ENCODE results near the gene NEDD4.
A peak's percentile ranks its signal among the peaks of the same experiment; 100 is the strongest.
"Not testable (repeated sequence)": the region's sequence is repeated elsewhere in the genome, so short reads cannot be mapped to it uniquely, and the experiment has no call there.

The NEDD4 gene

DNA sequence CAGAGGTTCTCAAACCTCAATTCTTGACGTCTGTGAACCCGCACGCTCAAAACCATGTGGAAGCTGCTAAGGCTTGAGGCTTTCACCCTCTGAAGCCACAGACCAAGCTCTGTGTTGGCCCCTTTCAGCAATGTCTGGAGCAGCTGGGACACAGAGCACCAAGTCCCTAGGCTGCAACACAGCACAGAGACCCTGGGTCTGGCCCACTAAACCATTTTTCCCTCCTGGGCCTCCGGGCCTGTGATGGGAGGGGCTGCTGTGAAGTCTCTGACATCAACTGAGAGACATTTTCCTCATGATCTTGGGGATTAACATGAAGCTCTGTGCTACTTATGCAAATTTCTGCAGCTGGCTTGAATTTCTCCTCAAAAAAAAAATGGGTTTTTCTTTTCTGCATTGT, 21.3 kb upstream of the NEDD4 start:
- no peak overlapping the region for H3K9ac ChIP-seq
- no peaks in the 10 kb centered on the region for H3K4me1 ChIP-seq
- no peaks in the 10 kb centered on the region for H3K36me3 ChIP-seq
- peaks cover 23 to 39% (median 31%) of the 10 kb centered on the region in 11 experiments for H3K9me3 ChIP-seq (replicated peaks in 1 of 11)
- TF ChIP-seq Cebpa-rat (IDR thresholded peaks at IDR 0.05): no peak
- no peaks in the 10 kb centered on the region for H4K20me1 ChIP-seq
- H3K4me2 ChIP-seq: no peak overlapping the region
- H3K27ac ChIP-seq: no peak overlapping the region
- H3K27me3 ChIP-seq: no peaks in the 10 kb centered on the region
- no peak overlapping the region for H3K4me3 ChIP-seq

DNA sequence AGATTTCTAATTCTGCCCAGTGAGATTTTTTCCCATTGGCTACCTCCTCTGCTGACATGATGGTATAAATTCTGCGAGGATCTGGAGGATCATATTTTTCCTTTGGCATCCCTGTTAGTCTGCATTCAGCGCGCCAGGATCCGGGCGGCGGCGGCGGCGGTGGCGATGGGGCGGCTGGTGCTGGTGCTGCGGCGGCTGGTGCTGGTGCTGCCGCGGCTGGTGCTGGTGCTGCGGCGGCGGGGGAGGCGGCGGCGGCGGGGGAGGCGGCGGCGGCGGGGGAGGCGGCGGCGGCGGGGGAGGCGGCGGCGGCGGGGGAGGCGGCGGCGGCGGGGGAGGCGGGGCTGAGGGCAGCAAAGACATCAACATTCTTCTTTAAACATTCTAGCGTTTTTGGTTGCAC, 13.6 kb upstream of the NEDD4 start:
- not testable (repeated sequence) for H3K27ac ChIP-seq; H3K27me3 ChIP-seq; H4K20me1 ChIP-seq; H3K4me1 ChIP-seq; H3K4me3 ChIP-seq; H3K4me2 ChIP-seq; H3K9me3 ChIP-seq (replicated peaks in 1 of 11); H3K36me3 ChIP-seq; H3K9ac ChIP-seq

DNA sequence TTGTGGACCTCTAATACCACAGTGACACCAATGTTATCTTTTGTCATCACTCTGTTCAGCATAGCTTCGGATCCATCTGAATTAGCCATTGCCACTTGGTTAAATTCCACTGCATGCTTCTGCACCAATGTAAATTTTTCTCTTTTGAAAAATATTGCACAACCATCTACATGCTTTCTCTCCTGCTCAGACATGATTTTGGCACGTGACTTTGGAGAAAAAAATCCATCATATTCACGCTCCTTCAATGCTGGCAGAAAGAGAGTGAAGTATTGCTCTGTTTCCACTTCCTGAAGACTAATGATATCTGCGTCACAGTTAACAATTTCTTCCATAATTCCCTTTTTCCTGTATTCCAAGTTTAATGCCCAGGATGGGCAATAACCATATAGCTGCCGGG, 13.0 kb upstream of the NEDD4 start:
- not testable (repeated sequence) for H3K9me3 ChIP-seq (replicated peaks in 1 of 11); H3K4me3 ChIP-seq; H3K27me3 ChIP-seq; H3K27ac ChIP-seq; H3K36me3 ChIP-seq; H3K9ac ChIP-seq; H4K20me1 ChIP-seq; H3K4me1 ChIP-seq; H3K4me2 ChIP-seq

DNA sequence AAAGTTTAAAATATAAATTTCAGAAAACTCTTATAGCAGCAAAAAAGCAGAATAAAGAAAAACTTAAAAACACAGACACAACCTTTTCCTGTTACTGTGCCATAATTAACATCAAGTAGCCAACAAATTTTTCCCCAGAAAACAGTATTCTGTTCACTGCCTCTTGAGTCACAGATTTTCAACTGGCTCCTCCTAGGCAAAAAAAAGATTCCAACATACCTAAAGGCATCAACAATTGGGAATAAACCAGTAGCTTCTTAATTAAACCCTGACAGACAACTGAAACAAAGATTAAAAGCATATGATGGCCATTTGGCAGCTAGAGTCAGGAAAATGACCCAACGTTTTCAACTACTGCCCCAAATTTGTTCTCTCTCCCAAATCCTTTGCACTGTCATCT, 10.9 kb upstream of the NEDD4 start:
- H3K36me3 ChIP-seq; H3K4me1 ChIP-seq; H3K27ac ChIP-seq; H3K27me3 ChIP-seq; H3K9ac ChIP-seq; H4K20me1 ChIP-seq; H3K9me3 ChIP-seq (replicated peaks in 1 of 11); H3K4me3 ChIP-seq; H3K4me2 ChIP-seq: not testable (repeated sequence)

GRCh38 chr15:56003777-56004176, 10.4 kb upstream of the NEDD4 start:
- not testable (repeated sequence) for H3K9me3 ChIP-seq (replicated peaks in 1 of 11); H3K36me3 ChIP-seq; H3K27ac ChIP-seq; H3K4me3 ChIP-seq; H3K27me3 ChIP-seq; H3K9ac ChIP-seq; H3K4me1 ChIP-seq; H4K20me1 ChIP-seq; H3K4me2 ChIP-seq

DNA sequence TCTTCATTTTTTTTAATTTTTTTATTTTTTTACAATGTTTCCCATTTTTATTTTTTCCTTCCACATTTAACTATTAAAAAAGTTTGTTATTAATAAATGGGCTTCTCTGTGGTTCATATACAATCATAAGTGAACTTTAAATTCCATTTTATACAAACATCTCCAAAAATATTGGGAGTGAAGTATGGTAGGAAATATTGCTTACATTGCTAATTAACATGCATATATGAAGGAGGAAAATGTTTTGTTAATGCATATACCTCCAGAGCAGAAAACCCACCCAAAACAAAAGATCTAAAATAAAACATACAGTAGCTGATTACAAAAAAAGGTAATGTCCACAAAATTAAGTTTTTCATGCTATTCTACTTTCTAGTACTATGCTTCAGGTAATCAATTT, 9.9 kb upstream of the NEDD4 start:
- H3K4me1 ChIP-seq; H3K4me3 ChIP-seq; H3K27ac ChIP-seq; H4K20me1 ChIP-seq; H3K9me3 ChIP-seq (replicated peaks in 1 of 11); H3K36me3 ChIP-seq; H3K9ac ChIP-seq; H3K27me3 ChIP-seq; H3K4me2 ChIP-seq: not testable (repeated sequence)

DNA sequence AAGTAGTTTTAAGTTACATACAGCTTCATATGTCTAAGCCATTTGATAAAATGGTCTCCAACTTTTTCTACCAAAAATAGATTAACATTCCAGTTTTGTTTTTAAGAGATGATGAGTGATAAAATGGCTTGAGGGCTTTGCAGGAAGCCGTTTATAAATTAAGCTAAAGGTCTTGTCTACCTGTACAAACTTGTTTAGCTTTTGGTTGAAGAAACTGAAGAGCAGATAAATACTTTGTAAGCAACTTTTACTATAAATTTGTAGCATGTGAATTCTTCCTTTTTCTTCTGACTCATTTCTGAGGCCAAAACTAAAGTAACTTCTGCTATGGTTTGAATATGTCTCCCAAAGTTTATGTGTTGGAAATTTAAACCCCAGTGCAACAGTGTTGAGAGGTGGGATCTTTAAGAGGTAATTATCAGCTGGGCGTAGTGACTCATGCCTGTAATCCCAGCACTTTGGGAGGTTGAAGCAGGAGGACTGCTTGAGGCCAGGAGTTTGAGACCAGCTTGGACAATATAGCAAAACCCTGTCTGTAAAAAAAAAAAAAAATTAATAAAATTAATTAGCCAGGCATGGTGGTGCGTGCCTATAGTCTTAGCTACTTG, 8.2 kb upstream of the NEDD4 start:
- Histone ChIP-seq H3K27ac (no peak overlapping the region), H3K4me2 (no peak overlapping the region), H3K4me3 (no peak overlapping the region), H3K36me3 (no peaks in the 10 kb centered on the region), H3K9me3 (replicated peaks in 1 of 11) (no peaks in the 10 kb centered on the region), H3K9ac (no peak overlapping the region), H3K27me3 (no peaks in the 10 kb centered on the region), H4K20me1 (no peaks in the 10 kb centered on the region), H3K4me1 (no peaks in the 10 kb centered on the region)
- TF ChIP-seq Cebpa-rat (IDR thresholded peaks at IDR 0.05): no peak

DNA sequence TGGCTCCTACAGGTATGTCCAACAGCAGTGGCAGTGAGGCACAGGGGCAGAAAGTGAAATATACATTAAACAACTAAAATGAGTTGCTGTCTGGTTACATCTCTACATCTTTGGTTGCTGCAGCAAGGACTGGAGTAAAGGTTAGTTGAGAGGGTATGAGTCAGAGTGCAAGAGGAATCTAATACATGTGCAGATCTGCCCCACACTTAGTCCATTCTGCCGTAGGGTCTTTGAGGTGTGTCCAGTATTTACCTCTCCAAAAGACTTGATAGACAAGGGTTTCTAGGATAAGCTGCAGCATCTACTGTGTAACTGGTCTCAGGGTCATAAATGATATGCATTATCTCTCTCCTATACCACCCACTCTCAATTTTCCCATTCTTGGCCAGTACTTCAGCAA, 6.2 kb upstream of the NEDD4 start:
- Histone ChIP-seq H3K27ac (no peak overlapping the region), H3K9ac (no peak overlapping the region), H3K4me3 (no peak overlapping the region), H4K20me1 (no peaks in the 10 kb centered on the region), H3K4me1 (peaks cover 0 to 3% (median 2%) of the 10 kb centered on the region in 10 experiments; a peak in 11 of 20 replicates), H3K9me3 (replicated peaks in 1 of 11) (no peaks in the 10 kb centered on the region), H3K27me3 (no peaks in the 10 kb centered on the region), H3K4me2 (no peak overlapping the region), H3K36me3 (no peaks in the 10 kb centered on the region)
- no peak for TF ChIP-seq Cebpa-rat (IDR thresholded peaks at IDR 0.05)

DNA sequence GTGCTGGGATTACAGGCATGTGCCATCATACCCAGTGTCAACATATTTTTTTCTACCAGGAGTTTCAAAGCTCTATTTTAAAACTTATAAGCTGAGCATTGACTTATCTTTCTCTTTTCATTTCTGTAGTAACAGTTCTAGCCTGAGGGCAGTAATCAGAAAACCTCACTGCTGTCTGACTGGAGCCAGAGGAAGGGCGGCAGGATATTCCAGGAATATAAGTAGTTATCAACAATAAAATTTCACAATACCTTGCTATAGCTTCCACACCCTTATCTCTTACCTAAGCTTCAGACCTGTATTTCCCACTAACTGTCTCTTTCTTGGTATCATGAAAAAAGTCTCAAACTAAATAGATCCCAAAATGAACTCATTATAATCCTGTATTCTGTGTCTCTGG, 5.1 kb upstream of the NEDD4 start:
- H3K4me2 ChIP-seq: no peak overlapping the region
- H3K27ac ChIP-seq: no peak overlapping the region
- no peaks in the 10 kb centered on the region for H3K9me3 ChIP-seq (replicated peaks in 1 of 11)
- H3K4me3 ChIP-seq: no peak overlapping the region
- no peak for TF ChIP-seq Cebpa-rat (IDR thresholded peaks at IDR 0.05)
- H3K27me3 ChIP-seq: no peaks in the 10 kb centered on the region
- H3K36me3 ChIP-seq: no peaks in the 10 kb centered on the region
- no peaks in the 10 kb centered on the region for H4K20me1 ChIP-seq
- no peak overlapping the region for H3K9ac ChIP-seq
- peaks cover 0 to 11% (median 8%) of the 10 kb centered on the region in 10 experiments; a peak in 12 of 20 replicates for H3K4me1 ChIP-seq

DNA sequence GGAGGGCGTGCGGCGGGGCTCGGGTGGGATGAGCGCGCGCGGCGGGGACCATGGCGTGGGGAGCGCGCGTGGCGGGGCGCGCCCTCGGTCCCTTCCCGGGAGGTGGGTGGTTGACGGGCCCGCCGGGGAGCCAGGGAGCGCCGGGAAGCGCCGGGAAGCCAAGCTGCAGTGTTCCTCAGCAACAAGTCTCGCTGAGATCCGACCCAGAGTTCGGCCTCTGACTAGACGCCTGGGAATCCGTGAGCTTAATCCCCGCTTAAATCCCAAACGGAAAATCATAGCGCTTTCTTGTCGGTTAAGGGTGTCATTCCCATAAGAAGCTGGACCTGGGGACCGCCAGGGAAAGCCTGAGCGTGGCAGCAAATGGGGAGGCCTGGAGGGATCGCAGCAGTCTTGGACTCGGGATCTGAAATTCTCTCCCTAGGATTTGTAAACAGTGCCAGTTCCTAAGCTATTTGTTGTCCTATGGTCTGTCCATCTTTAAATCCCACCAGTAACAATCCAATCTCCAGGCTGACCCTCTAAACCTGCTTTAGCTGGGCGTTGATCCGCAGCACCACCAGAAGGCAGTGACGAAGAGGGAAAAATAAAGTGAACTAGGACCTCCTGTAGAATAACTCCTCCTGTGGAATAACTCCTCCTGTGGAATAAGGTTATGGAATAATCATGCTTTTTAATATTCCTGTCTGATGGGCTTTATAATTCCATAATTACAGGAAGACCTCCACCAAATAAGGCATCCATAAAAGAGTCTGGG, 570 bp upstream of the NEDD4 start:
- Histone ChIP-seq H3K27me3 (no peaks in the 10 kb centered on the region), H3K9me3 (replicated peaks in 1 of 11) (no peaks in the 10 kb centered on the region), H3K4me1 (peaks cover 22 to 34% (median 28%) of the 10 kb centered on the region in 10 experiments), H3K4me2 (peak overlapping the region; percentile 71 to 92 (median 85)), H3K4me3 (peak overlapping the region; percentile 74 to 97 (median 85)), H3K27ac (peak overlapping the region in 10 of 11 experiments; percentile 79 to 89 (median 85); a peak in 19 of 22 replicates), H4K20me1 (peaks cover 0 to 21% (median 0%) of the 10 kb centered on the region in 11 experiments; a peak in 6 of 22 replicates), H3K36me3 (0 out of 22 replicates have a peak, but pooled peaks cover 0 to 9% (median 0%) of the 10 kb centered on the region in 11 experiments), H3K9ac (peak overlapping the region; percentile 84 to 90 (median 86))
- TF ChIP-seq Cebpa-rat (IDR thresholded peaks at IDR 0.05): no peak

Data from BLaER1 treated with 17β-estradiol and CSF1 and Interleukin-3, amounts not matched to agents 10 nM and 100 nM (cell line).